Natural killer cell (primary cell): Measurements from ENCODE around the gene GJC2. TPM values are rescaled to one million over a fixed set of nuclear protein-coding genes. Genes with fewer than 3 reads are reported as not detected.

ENCODE experiments used
- ATAC-seq, 3 donors: fragments of 150-1000 bp in 2 of 3; fragments of 200-7000 bp in 1 of 3; cut with Tn5 transposase; 1 replicate in 1 of 3; 2 replicates in 2 of 3; pipeline ENCODE4 v1.10.0; 2021; ENCODE audit warnings: mild to moderate bottlenecking in 2 of 3, moderate library complexity in 2 of 3
- DNase-seq, 2 donors: peaks; one replicate each; pipeline versions ENCODE4 v3.0.0 to v3.0.0-alpha.2; 2013 to 2021; ENCODE audit warnings: mixed read lengths in 1 of 2
- H3K27ac ChIP-seq: one replicate; pipeline ENCODE4 v1.5.1; 2013; ENCODE audit warnings: mild to moderate bottlenecking, low read length
- H3K27me3 ChIP-seq: one replicate; pipeline ENCODE4 v1.6.1; 2013; ENCODE audit warnings: low read length; ENCODE audit not compliant: control insufficient read depth, insufficient read depth
- H3K36me3 ChIP-seq: one replicate; pipeline ENCODE4 v1.6.1; 2013; ENCODE audit warnings: low read length; ENCODE audit not compliant: control insufficient read depth, insufficient read depth
- H3K4me1 ChIP-seq: one replicate; pipeline ENCODE4 v1.6.1; 2013; ENCODE audit warnings: low read length; ENCODE audit not compliant: control insufficient read depth, insufficient read depth
- H3K4me3 ChIP-seq: one replicate; pipeline ENCODE4 v1.5.1; 2013; ENCODE audit warnings: low read length
- H3K9me3 ChIP-seq: one replicate; pipeline ENCODE4 v1.6.1; 2013; ENCODE audit warnings: low read length; ENCODE audit not compliant: control insufficient read depth, insufficient read depth
- H3K27ac Mint-ChIP-seq, 2 donors: one replicate each; pipeline ENCODE4 v1.8.0; 2022; ENCODE audit warnings: mild to moderate bottlenecking in 2 of 2, mixed read lengths in 2 of 2, moderate library complexity in 1 of 2
- H3K27me3 Mint-ChIP-seq, 2 donors: one replicate each; pipeline ENCODE4 v1.8.0; 2022; ENCODE audit warnings: low read depth in 2 of 2, mixed read lengths in 2 of 2
- H3K36me3 Mint-ChIP-seq: one replicate; pipeline ENCODE4 v1.8.0; 2022; ENCODE audit warnings: mixed read lengths
- H3K4me1 Mint-ChIP-seq, 2 donors: one replicate each; pipeline ENCODE4 v1.8.0; 2022; ENCODE audit warnings: mixed read lengths in 2 of 2
- H3K4me3 Mint-ChIP-seq: one replicate; pipeline ENCODE4 v1.8.0; 2022; ENCODE audit warnings: mild to moderate bottlenecking, moderate library complexity, mixed read lengths
- H3K9me3 Mint-ChIP-seq, 2 donors: one replicate each; pipeline ENCODE4 v1.8.0; 2022; ENCODE audit warnings: mixed read lengths in 2 of 2
- CTCF ChIP-seq: fragments of 200-600 bp; IDR thresholded peaks from one replicate; pipeline ENCODE4 v1.8.0; 2022; ENCODE audit warnings: antibody characterized with exemption
- WGBS: methylation state at CpG from one replicate; pipeline ENCODE4 v1.1.7; 2013; ENCODE audit warnings: missing lambda C conversion rate; ENCODE audit not compliant: insufficient coverage; 5-methylcytosine and 5-hydroxymethylcytosine counted together
- intact Hi-C: fragments of 100-400 bp; cut with micrococcal nuclease; formaldehyde crosslinking; loops from one replicate; pipeline ENCODE4 v1.14.2; 2022
- total RNA-seq, 4 donors: library from RNA; stranded (reverse); fragments of 120-200 nt in 1 of 4; gene quantifications; one replicate each; pipeline versions ENCODE4 v1.2.3 to v1.2.4, GENCODE V29; 2013 to 2022

Gene GJC2
- total RNA-seq, 3 donors from 2014 or later (not counting 1 experiment from before 2014, with no cell fraction given): 1.0 to 2.2 (median 1.7) TPM

- no peak for DNase-seq
- Mint-ChIP-seq H3K4me1 (peaks cover 17 to 25% of the 10 kb centered on the region in 2 donors), H3K27me3 (no peaks in the 10 kb centered on the region), H3K4me3 (no peak overlapping the region), H3K27ac (no peak overlapping the region), H3K9me3 (no peaks in the 10 kb centered on the region), H3K36me3 (no peaks in the 10 kb centered on the region)
- H3K4me1 ChIP-seq: peaks cover 32% of the 10 kb centered on the region
- H3K27me3 ChIP-seq: no peaks in the 10 kb centered on the region
- WGBS: 38% methylated on average over 14 of the region's 14 CpGs
- ATAC-seq: no peak
- no peak overlapping the region for H3K4me3 ChIP-seq
- no peaks in the 10 kb centered on the region for H3K9me3 ChIP-seq
- TF ChIP-seq CTCF: no peak
- H3K27ac ChIP-seq: no peak overlapping the region
- H3K36me3 ChIP-seq: no peaks in the 10 kb centered on the region
- intact Hi-C loops: no loop called here
These were observed 12.7 kb downstream of the GJC2 start for GRCh38 chr1:228162286-228163006.

GRCh38 chr1:228163007-228163753 is 13.4 kb downstream of the GJC2 start:
- H3K27ac Mint-ChIP-seq: no peak overlapping the region
- Histone ChIP-seq H3K4me1 (peaks cover 32% of the 10 kb centered on the region), H3K27me3 (no peaks in the 10 kb centered on the region), H3K4me3 (no peak overlapping the region), H3K36me3 (no peaks in the 10 kb centered on the region), H3K27ac (no peak overlapping the region), H3K9me3 (no peaks in the 10 kb centered on the region)
- H3K4me3 Mint-ChIP-seq: no peak overlapping the region
- no peaks in the 10 kb centered on the region for H3K36me3 Mint-ChIP-seq
- 67% methylated on average over 30 of the region's 30 CpGs for WGBS
- H3K27me3 Mint-ChIP-seq: no peaks in the 10 kb centered on the region
- intact Hi-C loops: no loop called here
- DNase-seq: no peak
- ATAC-seq: no peak
- peaks cover 17 to 30% of the 10 kb centered on the region in 2 donors for H3K4me1 Mint-ChIP-seq
- no peaks in the 10 kb centered on the region for H3K9me3 Mint-ChIP-seq
- TF ChIP-seq CTCF: no peak

- Histone ChIP-seq H3K4me1 (peaks cover 32% of the 10 kb centered on the region), H3K9me3 (no peaks in the 10 kb centered on the region), H3K36me3 (no peaks in the 10 kb centered on the region), H3K4me3 (no peak overlapping the region), H3K27me3 (no peaks in the 10 kb centered on the region), H3K27ac (no peak overlapping the region)
- ATAC-seq: no peak
- Mint-ChIP-seq H3K36me3 (no peaks in the 10 kb centered on the region), H3K4me1 (peaks cover 23 to 34% of the 10 kb centered on the region in 2 donors), H3K27ac (peak overlapping the region; percentile 94 to 95), H3K4me3 (peak overlapping the region; percentile 49), H3K27me3 (no peaks in the 10 kb centered on the region), H3K9me3 (no peaks in the 10 kb centered on the region)
- DNase-seq: no peak
- no peak for TF ChIP-seq CTCF
- WGBS: 94% methylated on average over 9 of the region's 10 CpGs
- intact Hi-C loops: no loop called here
These were observed 14.2 kb downstream of the GJC2 start for GRCh38 chr1:228163776-228164519.
